HG03558 (cell line): ENCODE measurements around the gene TRIM66.

ENCODE experiments used
- ATAC-seq: cut with Tn5 transposase; IDR thresholded peaks from one replicate; pipeline ENCODE4 v1.9.1; 2021; ENCODE audit warnings: moderate number of reproducible peaks; ENCODE audit not compliant: unreplicated experiment; ENCODE audit errors: extremely low read depth

TRIM66 gene

DNA sequence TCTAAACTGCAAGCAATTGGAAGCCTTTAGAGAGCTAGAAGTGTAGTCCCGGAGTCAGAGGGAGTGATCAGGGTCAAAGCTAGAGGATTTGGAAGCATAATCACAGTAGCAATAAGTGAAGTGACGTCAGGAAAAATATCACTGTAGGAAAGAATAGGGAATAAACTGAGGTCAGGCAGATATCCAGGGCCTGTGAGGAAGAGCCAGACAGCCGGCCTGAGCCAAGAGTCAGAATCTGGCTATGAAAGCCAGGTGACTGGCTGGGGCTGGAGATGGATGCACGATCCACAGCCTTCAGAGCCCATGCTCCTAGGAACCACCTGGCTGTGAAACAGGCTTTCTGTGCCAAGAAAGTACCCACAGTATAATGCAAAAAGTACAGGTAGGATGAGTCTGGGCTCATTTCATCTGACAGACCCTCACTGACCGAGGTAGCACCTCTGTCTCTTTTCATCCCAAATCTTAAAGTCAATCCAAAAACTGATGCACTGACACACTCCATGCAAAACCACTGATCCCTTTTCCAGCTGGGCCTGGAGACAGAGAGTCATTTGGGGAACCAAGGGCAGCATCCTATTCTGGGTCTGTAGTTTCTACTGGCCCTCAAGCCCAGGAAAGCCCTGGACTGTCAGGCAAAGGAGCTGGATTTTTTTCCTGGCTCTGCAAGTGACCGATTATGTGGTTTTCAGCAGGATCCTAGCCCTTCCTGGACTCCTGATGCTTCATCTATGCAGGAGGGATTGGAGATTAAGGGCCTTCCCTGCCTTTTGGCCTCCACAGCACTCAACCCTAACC lies 21.3 kb downstream of the TRIM66 start:
- ATAC-seq = no peak

DNA sequence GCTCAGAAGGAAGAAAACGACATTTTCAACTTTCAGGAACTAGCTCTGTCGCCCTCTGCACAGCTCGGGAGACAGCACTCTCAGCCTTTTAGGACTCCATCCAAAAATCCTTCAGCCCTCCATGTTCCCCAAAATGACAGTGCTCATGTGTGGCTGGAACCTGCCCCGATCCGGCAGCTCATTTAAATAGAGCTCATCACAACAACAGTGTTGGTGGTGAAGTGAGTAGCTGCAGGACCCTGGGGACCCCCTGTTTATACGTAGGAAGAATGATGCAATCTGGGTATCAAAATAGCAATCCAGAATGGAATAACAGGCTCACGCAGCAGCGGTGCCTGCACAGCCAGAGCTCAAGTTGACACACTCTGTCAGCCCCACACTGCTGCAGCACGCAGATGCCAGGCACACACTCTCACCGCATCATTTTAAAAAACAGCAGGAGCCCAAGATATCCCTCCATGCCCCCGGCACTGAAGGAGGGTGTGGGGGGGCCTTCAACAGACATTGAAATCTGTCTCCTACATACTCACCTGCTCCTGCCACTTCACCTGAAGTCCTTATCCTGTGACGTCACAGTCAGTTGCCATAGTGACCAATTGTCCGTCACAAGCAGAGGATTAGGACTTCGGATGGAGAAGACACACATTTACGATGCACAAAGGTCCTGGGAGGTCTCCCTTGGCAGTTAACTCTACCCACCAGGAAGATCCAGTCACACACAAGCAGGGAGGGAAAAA lies 24.0 kb downstream of the TRIM66 start:
- ATAC-seq = no peak

DNA sequence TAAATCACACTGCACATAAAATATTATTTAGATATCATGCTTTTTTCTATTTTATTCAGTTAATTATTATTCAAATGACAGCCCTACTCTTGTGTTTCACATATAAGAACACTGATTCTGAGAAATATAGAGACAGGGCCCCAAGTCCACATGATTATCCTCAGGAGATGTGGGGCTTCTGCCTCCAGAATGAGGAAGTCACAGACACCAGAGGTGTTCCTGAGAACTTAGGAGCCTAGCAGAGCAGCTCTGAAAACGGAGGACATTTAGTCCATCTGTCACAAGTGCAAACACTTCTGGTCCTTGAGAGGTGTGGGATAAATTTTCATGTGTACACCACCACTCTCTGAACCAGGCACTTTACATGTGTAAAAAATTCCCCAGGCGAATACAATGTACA lies 26.2 kb downstream of the TRIM66 start:
- ATAC-seq = no peak

- no peak for ATAC-seq
These were observed 28.0 kb downstream of the TRIM66 start for GRCh38 chr11:8654503-8654902.

DNA sequence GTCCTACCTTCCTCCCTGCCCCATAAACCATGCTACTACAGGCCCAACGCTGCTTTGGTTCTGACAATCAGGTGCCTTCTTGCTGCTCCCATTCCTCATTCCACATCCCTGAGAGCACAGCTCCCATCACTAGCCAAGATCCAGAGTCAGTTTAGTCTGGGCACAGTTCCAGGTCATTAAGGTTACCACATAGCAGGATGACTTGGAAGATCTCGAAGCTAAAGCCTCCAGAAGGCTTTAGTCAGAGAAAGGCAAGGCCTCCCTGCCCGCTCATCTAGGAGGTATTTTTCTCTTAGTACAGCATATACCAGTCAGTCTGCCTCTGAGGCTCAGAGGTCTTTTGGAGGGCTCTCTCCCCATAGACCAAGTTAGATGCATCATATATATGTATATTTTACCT lies 30.3 kb downstream of the TRIM66 start:
- ATAC-seq = no peak

DNA sequence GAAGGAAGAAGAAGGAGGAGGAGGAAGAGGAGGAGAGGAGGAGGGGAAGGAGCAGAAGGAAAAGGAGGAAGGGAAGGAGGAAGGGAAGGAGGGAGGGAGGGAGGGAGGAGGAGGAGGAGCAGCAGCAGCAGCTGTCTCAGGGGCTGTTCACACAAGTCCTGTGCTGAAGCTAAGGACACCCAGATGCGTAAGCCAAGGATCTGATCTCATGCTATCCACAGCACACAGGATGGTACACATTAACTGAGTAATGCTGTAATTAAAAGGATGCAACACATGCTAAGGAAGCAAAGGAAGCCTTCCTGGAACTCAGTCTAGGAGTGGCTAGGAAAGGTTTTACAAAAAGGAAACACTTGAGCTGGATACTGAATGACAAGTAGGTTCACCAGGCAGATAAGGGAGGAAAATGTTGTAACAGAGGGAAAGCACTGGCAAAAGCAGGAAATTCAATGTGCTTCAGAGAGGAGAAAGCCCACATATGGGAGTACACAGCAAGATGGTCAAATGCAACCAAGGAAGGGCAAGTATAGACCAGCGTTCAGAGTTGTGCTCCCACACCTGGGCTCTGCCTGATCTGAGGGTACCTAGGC lies 32.0 kb downstream of the TRIM66 start:
- ATAC-seq = no peak

DNA sequence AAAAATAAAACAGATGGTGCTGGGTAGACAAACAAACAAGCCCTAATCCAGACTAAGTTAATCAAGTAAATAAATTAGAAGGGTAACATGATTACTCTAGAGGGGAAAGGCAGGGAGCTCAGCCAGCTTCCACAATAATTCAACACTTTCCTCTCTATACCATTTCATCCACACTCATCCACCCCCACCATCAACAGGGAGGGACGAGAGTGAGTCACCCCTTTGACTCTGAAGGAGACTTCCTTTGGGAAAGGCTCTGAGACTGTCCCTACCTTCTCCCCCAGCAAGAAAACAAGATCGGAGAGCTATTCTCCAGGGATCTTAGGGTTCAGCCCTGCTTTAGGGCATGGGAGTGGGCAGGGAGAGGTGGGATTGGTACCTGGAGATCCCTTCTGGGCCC lies 33.1 kb downstream of the TRIM66 start:
- ATAC-seq = no peak

GRCh38 chr11:8646873-8647272 lies 35.6 kb downstream of the TRIM66 start:
- no peak for ATAC-seq

DNA sequence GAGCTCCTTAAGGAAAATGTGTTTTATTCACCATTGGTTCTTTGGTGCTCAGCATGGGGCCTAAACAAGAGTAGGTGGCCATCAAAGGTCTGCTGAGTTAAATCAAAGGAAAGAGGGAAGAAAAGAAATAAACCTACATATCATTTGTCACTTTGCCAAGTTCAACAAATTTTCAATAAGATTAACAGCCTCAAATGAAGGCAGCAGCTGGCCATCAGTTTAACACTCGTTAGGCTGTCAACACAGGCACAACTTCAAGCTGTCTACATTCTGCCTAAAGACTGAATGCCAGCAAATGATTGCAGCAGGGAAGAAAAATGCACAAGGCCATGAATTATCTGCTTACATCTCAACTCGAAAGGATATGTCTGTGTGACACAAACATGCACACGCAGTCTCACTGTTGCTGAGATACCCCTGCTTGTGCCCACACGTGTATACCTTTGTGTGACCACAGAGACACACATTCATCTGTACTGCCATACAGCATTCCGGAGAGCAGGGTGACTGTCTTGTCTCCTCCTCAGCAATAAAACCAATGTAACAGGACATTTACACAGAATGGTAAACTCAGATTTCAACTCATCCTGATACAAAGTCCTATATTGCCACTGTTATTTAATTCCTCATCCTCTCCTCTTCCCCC lies 40.1 kb downstream of the TRIM66 start:
- no peak for ATAC-seq

DNA sequence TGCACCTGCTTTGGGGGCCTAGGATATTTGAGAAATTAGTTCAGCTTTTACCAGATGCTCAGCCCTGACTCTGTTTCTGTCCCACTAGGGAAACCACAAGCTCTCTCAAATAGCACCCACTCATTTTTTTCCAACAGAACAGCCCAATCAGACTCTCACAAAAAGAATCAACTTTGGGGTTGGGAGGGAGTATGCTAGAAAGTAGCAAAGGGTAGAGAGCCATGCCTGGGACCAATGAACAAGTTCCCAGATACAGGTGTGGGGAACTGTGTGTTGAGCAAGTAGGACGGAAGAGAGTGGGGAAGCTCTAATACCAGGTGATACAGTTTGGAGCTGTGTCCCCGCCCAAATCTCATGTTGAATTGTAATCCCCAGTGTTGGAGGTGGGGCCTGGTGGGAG lies 41.1 kb downstream of the TRIM66 start:
- ATAC-seq = no peak

DNA sequence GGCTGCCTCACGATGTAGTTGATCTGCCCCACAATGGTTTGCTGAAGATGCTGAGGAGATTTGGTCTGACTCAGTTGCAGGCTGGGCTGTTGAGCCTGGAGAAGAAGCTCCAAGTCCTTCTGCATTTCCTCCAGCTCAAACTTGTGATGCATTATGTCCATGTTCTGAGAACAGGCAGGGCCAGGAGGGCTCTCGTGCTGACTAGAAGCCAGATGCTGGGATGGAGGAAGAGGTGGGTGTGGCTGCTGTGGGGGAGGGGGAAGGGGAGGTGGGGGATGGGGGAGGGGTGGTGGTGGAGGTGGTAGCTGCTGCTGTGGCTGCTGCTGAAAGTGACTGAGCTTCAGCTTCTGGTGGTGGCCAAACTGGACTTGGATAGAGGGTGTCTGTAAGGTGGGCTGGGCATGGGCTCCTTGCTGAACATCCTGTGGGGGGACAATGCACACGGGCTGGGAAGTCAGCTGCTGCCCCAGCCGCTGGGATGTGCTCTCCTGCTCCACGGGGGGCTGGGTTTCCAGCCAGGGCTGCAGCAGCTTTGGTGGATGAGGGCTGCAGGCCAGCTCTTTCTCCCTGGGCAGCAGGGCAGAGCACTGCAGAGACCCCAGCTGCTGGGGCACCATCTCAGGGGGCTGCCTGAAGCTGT lies 42.1 kb downstream of the TRIM66 start:
- ATAC-seq = no peak

GRCh38 chr11:8639655-8640054 lies 42.8 kb downstream of the TRIM66 start:
- ATAC-seq = no peak

GRCh38 chr11:8638300-8638699 lies 44.2 kb downstream of the TRIM66 start:
- ATAC-seq = no peak

DNA sequence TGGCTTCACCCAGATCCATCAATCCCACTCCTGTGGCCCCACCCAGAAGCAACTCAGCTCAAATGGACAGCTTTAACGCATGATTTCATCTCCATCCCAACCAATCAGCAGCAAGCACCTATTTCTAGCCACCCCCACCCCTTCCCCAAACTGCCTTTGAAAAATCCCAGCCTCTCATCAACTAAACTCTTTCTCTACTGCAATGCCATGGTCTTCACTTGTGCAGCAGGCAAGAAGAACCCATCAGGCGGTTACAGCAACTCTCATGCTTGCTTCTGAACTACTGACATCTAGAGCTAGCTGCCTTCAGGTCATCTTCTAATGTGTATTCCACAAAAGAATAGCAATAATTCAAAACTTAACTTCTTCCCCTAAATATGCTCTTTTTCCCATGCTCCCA lies 46.3 kb downstream of the TRIM66 start:
- no peak for ATAC-seq

GRCh38 chr11:8634498-8634897 lies 48.0 kb downstream of the TRIM66 start:
- ATAC-seq = no peak

- ATAC-seq = no peak
These were observed 50.9 kb downstream of the TRIM66 start for GRCh38 chr11:8631395-8632118.

- ATAC-seq = no peak
These were observed 57.8 kb downstream of the TRIM66 start for GRCh38 chr11:8624698-8625097.

DNA sequence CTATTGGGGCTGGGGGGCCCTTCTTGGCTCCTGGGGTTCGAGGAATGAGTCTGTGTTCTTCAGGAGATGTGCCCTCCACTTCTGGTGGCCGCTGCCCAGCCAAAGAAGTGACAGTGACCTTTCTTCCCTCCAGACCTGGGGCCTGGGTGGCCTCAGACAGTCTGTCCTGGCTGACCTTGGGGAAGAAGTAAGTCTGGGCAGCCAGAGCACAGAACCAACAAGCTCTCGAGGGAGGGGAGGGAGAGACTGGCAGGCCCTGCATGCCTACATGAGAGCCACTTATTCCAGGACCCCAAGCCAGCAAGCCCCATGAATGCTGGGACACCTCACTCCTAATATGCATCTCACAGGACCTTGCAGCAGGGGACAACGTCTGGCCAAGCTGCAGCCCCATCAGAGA lies 61.3 kb downstream of the TRIM66 start:
- ATAC-seq = no peak

DNA sequence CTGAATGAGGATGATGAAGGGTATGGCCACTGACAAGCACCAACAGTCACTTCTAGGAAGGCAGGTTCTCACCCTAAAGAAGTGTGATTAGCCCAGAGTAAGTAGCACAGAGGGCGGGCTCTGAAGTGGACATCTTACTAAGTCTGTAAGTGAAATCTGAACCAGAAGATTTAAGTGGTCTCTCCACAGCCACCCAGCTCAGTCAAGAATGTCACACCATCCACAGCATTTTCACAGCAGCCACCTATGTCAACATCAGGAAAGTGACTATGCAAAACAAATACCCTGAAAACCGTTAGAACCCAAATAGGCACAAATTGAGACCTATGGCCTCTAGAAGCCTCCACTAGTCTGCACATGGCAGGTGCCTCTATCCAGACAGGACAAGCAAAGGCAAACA lies 65.4 kb downstream of the TRIM66 start:
- no peak for ATAC-seq
